ENCODE data around the gene XPO5. TPM values are rescaled to one million over a fixed set of nuclear protein-coding genes. Genes with fewer than 3 reads are reported as not detected.

Gene XPO5
- total RNA-seq, 1 donor from 2014 or later, result 15.9 TPM

- no peak for DNase-seq (ENCODE audit: low spot score)
These were observed 103.3 kb downstream of the XPO5 start for GRCh38 chr6:43472515-43472914.

Other genes with a start within 250 kb of the XPO5 start
- gene ZNF318, start 206.4 kb downstream of the XPO5 start, total RNA-seq (ENCODE audit: insufficient read depth, low replicate concordance), result 7.7 TPM
- 10.6 TPM for gene ABCC10, start 148.5 kb downstream of the XPO5 start, total RNA-seq (ENCODE audit: insufficient read depth, low replicate concordance)
- gene DLK2, start 120.5 kb downstream of the XPO5 start, total RNA-seq (ENCODE audit: insufficient read depth, low replicate concordance), result 4.8 TPM
- 17.6 TPM for gene TJAP1, start 98.5 kb downstream of the XPO5 start, total RNA-seq (ENCODE audit: insufficient read depth, low replicate concordance)
- not detected for gene LRRC73, start 65.7 kb downstream of the XPO5 start, total RNA-seq (ENCODE audit: insufficient read depth, low replicate concordance)
- 57.3 TPM for gene YIPF3, start 59.1 kb downstream of the XPO5 start, total RNA-seq (ENCODE audit: insufficient read depth, low replicate concordance)
- gene POLR1C, start 58.9 kb downstream of the XPO5 start, total RNA-seq (ENCODE audit: insufficient read depth, low replicate concordance), result 20.2 TPM
- gene POLH, start 147 bp upstream of the XPO5 start, total RNA-seq (ENCODE audit: insufficient read depth, low replicate concordance), result 19.3 TPM
- gene GTPBP2, start 53.2 kb upstream of the XPO5 start, total RNA-seq (ENCODE audit: insufficient read depth, low replicate concordance), result 19.3 TPM
- gene MAD2L1BP, start 59.8 kb upstream of the XPO5 start, total RNA-seq (ENCODE audit: insufficient read depth, low replicate concordance), result 17.3 TPM
- 0.48 TPM for gene RSPH9, start 69.0 kb upstream of the XPO5 start, total RNA-seq (ENCODE audit: insufficient read depth, low replicate concordance)
- 23.1 TPM for gene MRPS18A, start 111.8 kb upstream of the XPO5 start, total RNA-seq (ENCODE audit: insufficient read depth, low replicate concordance)
- 210 TPM for gene VEGFA, start 194.2 kb upstream of the XPO5 start, total RNA-seq (ENCODE audit: insufficient read depth, low replicate concordance)

Data from umbilical cord (tissue), 2 donors.